ENCODE data around the gene CMC4. TPM values are rescaled to one million over a fixed set of nuclear protein-coding genes. Genes with fewer than 3 reads are reported as not detected.

Gene CMC4
- total and polyA plus RNA-seq, 12 donors, result 16.6 to 33.5 (median 22.9) TPM

DNA sequence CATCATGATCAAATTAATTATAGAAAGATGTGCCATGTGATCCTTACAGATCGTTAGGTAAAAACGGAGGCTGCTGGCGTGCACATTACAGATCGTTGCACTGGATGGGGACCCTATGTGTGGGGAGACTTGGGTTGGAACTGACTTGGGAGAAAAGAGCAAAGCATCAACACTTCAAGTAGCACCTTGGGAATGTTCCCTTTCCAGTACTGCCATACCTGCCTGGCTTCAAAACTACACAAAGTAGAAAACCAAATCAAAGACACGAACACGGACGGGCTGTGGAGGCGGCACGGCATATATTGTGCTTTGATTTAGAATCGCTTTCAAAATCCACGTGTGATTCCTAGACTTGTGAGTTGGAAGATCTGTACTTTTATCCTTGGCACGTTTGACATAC lies 898 bp downstream of the CMC4 start:
- 3 to 9% methylated on average over 12 of the region's 12 CpGs for WGBS, 2 donors
- ATAC-seq (no peak), DNase-seq (no peak)
- Histone ChIP-seq H3K9me3 (no peaks in the 10 kb centered on the region), H3K27me3 (no peaks in the 10 kb centered on the region), H3K4me1 (peaks cover 0 to 35% (median 13%) of the 10 kb centered on the region in 9 donors), H3K4me3 (peak overlapping the region; percentile 1 to 78 (median 68)), H3K36me3 (peaks cover 0 to 15% (median 0%) of the 10 kb centered on the region in 9 donors), H3K27ac (peak overlapping the region in 9 of 10 donors; percentile 78 to 93 (median 90))
- intact Hi-C loops (cut with DNase I), result loop anchor here in 2 of 10 donors (5.0 to 10.0 kb wide), 2 partner anchors 43 to 145 kb away; partner anchors contain the start of genes FUNDC2 (in 1 of the 2) and VBP1 (in 1 of the 2)
- TF ChIP-seq, protein P1, sequence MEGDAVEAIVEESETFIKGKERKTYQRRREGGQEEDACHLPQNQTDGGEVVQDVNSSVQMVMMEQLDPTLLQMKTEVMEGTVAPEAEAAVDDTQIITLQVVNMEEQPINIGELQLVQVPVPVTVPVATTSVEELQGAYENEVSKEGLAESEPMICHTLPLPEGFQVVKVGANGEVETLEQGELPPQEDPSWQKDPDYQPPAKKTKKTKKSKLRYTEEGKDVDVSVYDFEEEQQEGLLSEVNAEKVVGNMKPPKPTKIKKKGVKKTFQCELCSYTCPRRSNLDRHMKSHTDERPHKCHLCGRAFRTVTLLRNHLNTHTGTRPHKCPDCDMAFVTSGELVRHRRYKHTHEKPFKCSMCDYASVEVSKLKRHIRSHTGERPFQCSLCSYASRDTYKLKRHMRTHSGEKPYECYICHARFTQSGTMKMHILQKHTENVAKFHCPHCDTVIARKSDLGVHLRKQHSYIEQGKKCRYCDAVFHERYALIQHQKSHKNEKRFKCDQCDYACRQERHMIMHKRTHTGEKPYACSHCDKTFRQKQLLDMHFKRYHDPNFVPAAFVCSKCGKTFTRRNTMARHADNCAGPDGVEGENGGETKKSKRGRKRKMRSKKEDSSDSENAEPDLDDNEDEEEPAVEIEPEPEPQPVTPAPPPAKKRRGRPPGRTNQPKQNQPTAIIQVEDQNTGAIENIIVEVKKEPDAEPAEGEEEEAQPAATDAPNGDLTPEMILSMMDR (IDR thresholded peaks at IDR 0.05), result no peak

DNA sequence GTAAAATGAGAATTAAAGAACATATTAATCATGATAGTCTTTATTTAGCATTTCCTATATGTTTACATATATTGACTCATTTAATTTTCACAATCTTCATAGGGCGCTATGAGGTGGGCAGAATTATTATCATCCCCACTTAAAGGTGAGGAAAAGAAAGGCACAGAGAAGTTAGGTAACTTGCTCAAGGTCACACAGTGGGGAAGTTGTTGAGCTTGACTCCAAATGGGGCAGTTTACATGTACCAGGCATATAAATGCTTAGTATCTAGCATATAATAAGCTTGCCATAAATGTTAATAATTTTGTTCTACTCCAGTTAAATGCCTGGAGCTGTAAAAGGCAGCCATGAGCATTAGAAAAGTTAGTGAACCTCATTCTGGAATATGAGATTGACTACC lies 1.5 kb downstream of the CMC4 start:
- no peak for DNase-seq
- peak overlapping the region in 8 of 10 donors; percentile 47 to 78 (median 70) for H3K4me3 ChIP-seq
- WGBS, 2 donors, result 93 to 100% methylated on average over 1 of the region's 1 CpG
- H3K36me3 ChIP-seq, result peaks cover 0 to 14% (median 0%) of the 10 kb centered on the region in 9 donors
- H3K27me3 ChIP-seq, result no peaks in the 10 kb centered on the region
- intact Hi-C loops (cut with DNase I), result no loop called here
- no peaks in the 10 kb centered on the region for H3K9me3 ChIP-seq
- no peak for ATAC-seq
- H3K4me1 ChIP-seq, result peaks cover 0 to 35% (median 13%) of the 10 kb centered on the region in 9 donors
- TF ChIP-seq, protein P1 (IDR thresholded peaks at IDR 0.05), result no peak
- H3K27ac ChIP-seq, result peak overlapping the region in 2 of 10 donors; percentile 91 to 93

DNA sequence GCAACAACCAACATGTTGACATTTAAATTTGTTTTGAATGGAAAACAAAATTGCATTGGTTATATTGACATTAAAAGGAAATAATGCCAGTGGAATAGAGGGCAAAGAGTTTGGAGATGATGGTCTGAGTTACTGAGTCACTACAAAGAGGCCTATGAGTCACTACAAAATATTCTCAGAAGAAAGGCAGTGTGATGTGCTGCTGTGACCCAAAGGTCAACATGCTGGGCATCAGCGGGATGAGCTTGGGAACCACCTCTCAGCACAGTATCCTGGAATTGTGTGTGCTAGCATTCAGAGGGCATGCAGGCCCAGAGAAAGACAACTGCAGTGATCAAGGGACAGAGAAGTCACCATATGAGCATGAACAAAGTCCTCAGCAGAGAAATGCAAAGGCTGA lies 2.8 kb downstream of the CMC4 start:
- no peak for DNase-seq
- H3K4me1 ChIP-seq, result peaks cover 0 to 35% (median 13%) of the 10 kb centered on the region in 9 donors
- no peaks in the 10 kb centered on the region for H3K9me3 ChIP-seq
- WGBS, 2 donors, result 42 to 76% methylated on average over 1 of the region's 1 CpG
- ATAC-seq, result no peak
- no peak overlapping the region for H3K4me3 ChIP-seq
- TF ChIP-seq, protein P1 (IDR thresholded peaks at IDR 0.05), result no peak
- intact Hi-C loops (cut with DNase I), result no loop called here
- no peak overlapping the region for H3K27ac ChIP-seq
- peaks cover 0 to 10% (median 0%) of the 10 kb centered on the region in 9 donors for H3K36me3 ChIP-seq
- H3K27me3 ChIP-seq, result no peaks in the 10 kb centered on the region

DNA sequence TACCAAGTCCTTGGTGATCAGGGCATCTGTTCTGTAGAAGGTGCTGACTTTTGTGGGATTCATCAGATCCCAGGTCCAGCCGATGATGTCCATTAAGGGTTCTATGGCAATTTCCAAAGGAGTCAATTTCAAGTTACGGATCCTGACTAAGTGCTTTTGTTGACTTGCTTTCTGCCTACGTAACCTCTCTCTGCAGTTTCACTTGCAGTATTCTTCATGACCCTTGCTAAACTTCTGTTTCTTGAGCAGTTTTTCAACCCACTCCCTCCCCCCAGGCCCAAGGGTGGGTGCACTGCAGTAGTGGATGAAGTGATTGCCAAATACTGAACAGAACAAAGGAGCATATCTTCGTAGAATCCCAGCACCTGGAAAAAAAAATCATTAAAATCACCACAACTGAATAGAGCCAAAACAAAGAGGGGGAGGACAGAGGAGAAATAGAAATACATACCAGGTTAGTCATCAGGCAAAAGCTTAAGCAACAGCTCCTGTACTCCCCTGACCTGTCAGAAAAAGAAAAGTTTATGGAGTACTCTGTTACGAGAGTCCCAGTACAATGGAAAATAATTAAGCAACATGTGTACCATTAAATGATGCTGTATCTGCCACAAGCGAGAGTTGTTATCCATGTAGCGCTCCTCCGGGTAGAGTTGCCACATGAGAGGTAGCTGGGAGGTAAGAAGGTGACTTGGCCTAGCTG lies 5.8 kb downstream of the CMC4 start:
- DNase-seq (no peak), ATAC-seq (no peak)
- Histone ChIP-seq H3K4me3 (no peak overlapping the region), H3K9me3 (no peaks in the 10 kb centered on the region), H3K27me3 (no peaks in the 10 kb centered on the region), H3K36me3 (peaks cover 0 to 29% (median 0%) of the 10 kb centered on the region in 9 donors), H3K4me1 (peaks cover 0 to 26% (median 8%) of the 10 kb centered on the region in 9 donors), H3K27ac (no peak overlapping the region)
- intact Hi-C loops (cut with DNase I), result no loop called here
- TF ChIP-seq, protein P1 (IDR thresholded peaks at IDR 0.05), result no peak
- 90 to 91% methylated on average over 8 of the region's 8 CpGs for WGBS, 2 donors
